ENCODE data around the gene LRRC42.

Gene LRRC42

DNA sequence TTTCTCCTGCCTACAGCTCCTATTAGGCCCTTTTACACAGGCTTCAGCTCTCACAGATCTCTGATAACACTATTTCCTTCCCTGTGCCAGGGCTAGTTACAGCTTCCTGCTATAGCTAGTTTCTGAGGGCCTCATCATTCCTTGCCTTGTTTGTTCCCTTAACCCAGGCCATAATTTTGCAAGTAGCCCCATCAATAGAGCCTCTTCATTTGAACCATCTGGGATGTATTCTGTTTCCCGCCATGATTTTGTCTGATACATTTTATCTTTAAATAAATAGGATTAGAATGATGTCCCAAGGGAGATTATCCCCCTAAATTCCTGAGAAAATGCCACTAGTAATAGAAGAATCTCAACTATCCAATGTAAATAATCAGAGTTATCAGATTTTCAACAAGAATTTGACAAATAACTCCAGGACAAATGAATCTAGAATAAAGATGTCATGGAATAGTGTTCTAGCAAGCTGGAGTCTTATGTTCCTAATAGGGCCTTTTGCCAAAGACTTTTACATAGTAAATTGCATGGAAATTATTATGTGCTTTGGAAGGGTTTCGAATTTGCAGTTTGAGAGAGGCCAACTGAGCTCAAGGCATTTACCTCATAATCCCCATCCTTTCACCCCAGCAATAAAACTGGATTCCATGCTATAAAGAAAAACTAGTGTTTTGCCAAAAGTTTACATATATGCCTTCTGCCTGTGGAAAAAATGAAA, 16.7 kb upstream of the LRRC42 start:
- TF ChIP-seq CTCF (IDR thresholded peaks at IDR 0.05) = no peak
- no peak for DNase-seq (ENCODE audit: low spot score)
- no peak overlapping the region for H3K4me3 ChIP-seq
- H3K27ac ChIP-seq = no peak overlapping the region

DNA sequence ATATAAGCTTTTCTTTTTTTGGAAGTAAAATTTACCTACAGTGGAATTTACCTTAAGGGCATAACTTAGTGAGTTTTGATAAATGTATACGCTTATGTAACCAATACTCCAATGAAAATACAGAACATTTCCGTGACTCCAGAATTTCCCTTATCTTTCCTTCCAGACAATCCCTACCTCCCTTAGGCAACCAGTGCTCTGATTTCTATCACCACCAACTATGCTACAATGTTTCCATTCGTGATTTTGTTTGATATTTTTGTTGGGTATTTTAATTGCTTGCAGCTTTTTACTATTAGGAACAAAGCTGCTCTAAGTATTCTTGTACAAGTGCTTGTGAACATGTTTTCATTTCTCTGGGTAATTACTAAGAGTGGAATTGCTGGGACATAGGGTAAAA, 15.2 kb upstream of the LRRC42 start:
- DNase-seq (ENCODE audit: low spot score) = no peak
- TF ChIP-seq CTCF (IDR thresholded peaks at IDR 0.05) = no peak
- Histone ChIP-seq H3K27ac (no peak overlapping the region), H3K4me3 (no peak overlapping the region)

GRCh38 chr1:53931523-53931922, 14.6 kb upstream of the LRRC42 start:
- DNase-seq (ENCODE audit: low spot score) = no peak
- Histone ChIP-seq H3K27ac (no peak overlapping the region), H3K4me3 (no peak overlapping the region)
- no peak for TF ChIP-seq CTCF (IDR thresholded peaks at IDR 0.05)

GRCh38 chr1:53934170-53934765, 11.9 kb upstream of the LRRC42 start:
- no peak for DNase-seq (ENCODE audit: low spot score)
- Histone ChIP-seq H3K4me3 (no peak overlapping the region), H3K27ac (no peak overlapping the region)
- no peak for TF ChIP-seq CTCF (IDR thresholded peaks at IDR 0.05)

GRCh38 chr1:53936430-53936829, 9.7 kb upstream of the LRRC42 start:
- no peak overlapping the region for H3K27ac ChIP-seq
- TF ChIP-seq CTCF (IDR thresholded peaks at IDR 0.05) = no peak
- no peak overlapping the region for H3K4me3 ChIP-seq
- no peak for DNase-seq (ENCODE audit: low spot score)

DNA sequence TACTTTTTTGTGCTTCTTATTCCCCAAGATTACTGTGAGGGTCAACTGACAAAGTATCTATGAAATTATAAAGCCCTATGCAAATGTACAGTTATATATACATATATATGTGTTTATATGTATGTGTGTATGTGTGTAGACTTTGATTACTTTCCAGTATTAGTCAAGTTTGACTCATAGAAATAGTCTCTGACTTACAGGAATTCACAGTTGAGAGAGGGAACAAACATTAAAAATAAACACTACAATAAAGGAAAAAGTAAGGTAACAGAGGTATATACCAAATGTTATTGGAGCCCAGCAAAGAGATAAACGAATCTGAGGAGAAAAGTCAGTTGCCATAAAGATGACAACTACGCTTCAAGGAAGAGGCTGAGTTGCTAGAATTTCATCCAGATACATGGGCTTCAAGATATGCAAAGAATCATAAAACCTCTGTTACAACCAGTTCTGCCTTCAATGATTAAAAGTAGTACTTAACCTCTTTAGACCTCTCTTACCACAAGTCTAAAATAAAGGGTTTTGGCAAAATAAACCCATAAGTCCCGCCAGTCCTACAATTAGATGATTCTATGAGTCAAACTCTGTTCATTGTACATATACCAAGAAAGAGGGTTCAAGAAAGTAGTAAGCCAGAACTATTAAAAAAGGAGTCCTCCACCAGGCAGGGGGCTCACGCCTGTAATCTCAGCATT, 7.9 kb upstream of the LRRC42 start:
- Histone ChIP-seq H3K4me3 (no peak overlapping the region), H3K27ac (peak overlapping the region in 1 of 2 donors; percentile 9)
- DNase-seq (ENCODE audit: low spot score) = no peak
- TF ChIP-seq CTCF (IDR thresholded peaks at IDR 0.05) = no peak
